K562 (cell line): Measurements from ENCODE around the gene RNF41. TPM values are rescaled to one million over a fixed set of nuclear protein-coding genes. Genes with fewer than 3 reads are reported as not detected.

Source experiments
- DIDO1 ChIP-seq: fragments of 450-650 bp; IDR thresholded peaks from 2 replicates; pipeline ENCODE4 v1.6.1; 2016; ENCODE audit warnings: low read depth, missing biosample characterization, missing genetic modification characterization
- E2F3 ChIP-seq: fragments of 250-450 bp; sonication (Bioruptor Pico); IDR thresholded peaks from 2 replicates; pipeline ENCODE4 v1.4.0; 2020; ENCODE audit warnings: mild to moderate bottlenecking
- EHMT2 ChIP-seq: fragments of 450-650 bp; IDR thresholded peaks from 2 replicates; pipeline ENCODE4 v1.6.1; 2018; ENCODE audit warnings: antibody characterized with exemption
- HIVEP1 ChIP-seq: fragments of 250-450 bp; sonication (Bioruptor Pico); IDR thresholded peaks from 2 replicates; pipeline ENCODE4 v1.4.0; 2020; ENCODE audit warnings: mild to moderate bottlenecking
- TEAD1 ChIP-seq, 2 experiments: fragments of 450-650 bp in 1 of 2; sonication (generic) in 1 of 2; formaldehyde crosslinking; IDR thresholded peaks; 2 replicates each; pipeline versions ENCODE4 v1.4.0 to v1.8.0; 2020 to 2022; ENCODE audit warnings: mild to moderate bottlenecking in 2 of 2, missing genetic modification reagents in 1 of 2
- THRA ChIP-seq: fragments of 450-650 bp; IDR thresholded peaks from 2 replicates; pipeline ENCODE4 v1.6.1; 2017; ENCODE audit warnings: mild to moderate bottlenecking, moderate library complexity
- ZBTB40 ChIP-seq, 2 experiments: fragments of 450-650 bp in 1 of 2; sonication (generic) in 1 of 2; formaldehyde crosslinking in 1 of 2; IDR thresholded peaks; 2 replicates each; pipeline versions ENCODE4 v1.7.1 to v1.9.0; 2016 to 2022; ENCODE audit warnings: inconsistent platforms in 1 of 2, mild to moderate bottlenecking in 1 of 2, missing genetic modification reagents in 1 of 2
- ZNF263 ChIP-seq: sonication (generic); formaldehyde crosslinking; IDR thresholded peaks from 2 replicates; pipeline ENCODE4 v1.8.0; 2022; ENCODE audit warnings: mild to moderate bottlenecking, missing genetic modification reagents, borderline replicate concordance
- ZNF76 ChIP-seq: fragments of 250-450 bp; sonication (Bioruptor Pico); IDR thresholded peaks from 2 replicates; pipeline ENCODE4 v1.4.0; 2020; ENCODE audit warnings: mild to moderate bottlenecking, moderate library complexity, borderline replicate concordance
- polyA plus RNA-seq, 8 experiments: library from polyadenylated mRNA; depleted of rRNA in 4 of 8; stranded (reverse) in 5 of 8; unstranded in 3 of 8; fragments of >200 nt; fragmentation: Nextera tagmentation in 2 of 8; fragmentation: Illumina TruSeq in 1 of 8; extraction: Ambion mirVana in 2 of 8; extraction: Trizol in 1 of 8; gene quantifications; 2 replicates each; pipeline versions ENCODE4 v1.2.1 to v1.2.3, GENCODE V29; 2011 to 2014; ENCODE audit warnings: inconsistent platforms in 1 of 8, missing spikeins in 1 of 8
- total RNA-seq, 7 experiments: library from RNA; depleted of rRNA in 6 of 7; stranded (reverse); fragments of >200 nt in 6 of 7; fragmentation: Illumina TruSeq in 2 of 7; extraction: Trizol in 2 of 7; gene quantifications; 2 replicates each; pipeline versions ENCODE4 v1.2.1 to v1.2.3, GENCODE V29; 2011 to 2021; ENCODE audit warnings: low replicate concordance in 1 of 7

RNF41 gene
- total and polyA plus RNA-seq, 9 of the 15 experiments (the other 6 are each of a cell fraction or from before 2014, with no cell fraction given) = 28.2 to 46.8 (median 33.8) TPM

GRCh38 chr12:56220611-56221231 lies 1.0 kb downstream of the RNF41 start (continued):
- TF ChIP-seq E2F3 (CRISPR knock-in tag) = no peak
- no peak for TF ChIP-seq ZNF76 (CRISPR knock-in tag)
- TF ChIP-seq TEAD1 (CRISPR knock-in tag; IDR thresholded peaks at IDR 0.05) = peak in 1 of 2 experiments; percentile 17; a peak in 1 of 4 replicates
- no peak for TF ChIP-seq DIDO1 (tag)
- no peak for TF ChIP-seq HIVEP1 (CRISPR knock-in tag)
- no peak for TF ChIP-seq ZBTB40 (IDR thresholded peaks at IDR 0.05)
- TF ChIP-seq ZBTB40 (CRISPR knock-in tag; IDR thresholded peaks at IDR 0.05) = no peak
- peak; percentile 53; the same call in 1 of the 2 replicates for TF ChIP-seq ZNF263 (CRISPR knock-in tag)
- TF ChIP-seq THRA = no peak
- no peak for TF ChIP-seq EHMT2
